Upper lobe of left lung (tissue), 4 donors: ENCODE results near the gene MAPK8IP3.

ENCODE experiments used
- CTCF ChIP-seq, 6 experiments: fragments of 450-650 bp in 4 of 6; fragments of 200-600 bp in 2 of 6; sonication (generic) in 2 of 6; IDR thresholded peaks; one replicate each; pipeline ENCODE4 v1.5.1; 2016 to 2019; ENCODE audit warnings: antibody characterized with exemption in 6 of 6
- EP300 ChIP-seq, 4 donors: sonication (generic); formaldehyde crosslinking; IDR thresholded peaks; one replicate each; pipeline ENCODE4 v1.5.1; 2017; ENCODE audit warnings: antibody characterized with exemption in 4 of 4, control low read depth in 2 of 4
- POLR2AphosphoS5 ChIP-seq, 2 donors: sonication (generic); formaldehyde crosslinking; IDR thresholded peaks; one replicate each; pipeline ENCODE4 v1.5.1; 2017; ENCODE audit warnings: antibody characterized with exemption in 2 of 2

DNA sequence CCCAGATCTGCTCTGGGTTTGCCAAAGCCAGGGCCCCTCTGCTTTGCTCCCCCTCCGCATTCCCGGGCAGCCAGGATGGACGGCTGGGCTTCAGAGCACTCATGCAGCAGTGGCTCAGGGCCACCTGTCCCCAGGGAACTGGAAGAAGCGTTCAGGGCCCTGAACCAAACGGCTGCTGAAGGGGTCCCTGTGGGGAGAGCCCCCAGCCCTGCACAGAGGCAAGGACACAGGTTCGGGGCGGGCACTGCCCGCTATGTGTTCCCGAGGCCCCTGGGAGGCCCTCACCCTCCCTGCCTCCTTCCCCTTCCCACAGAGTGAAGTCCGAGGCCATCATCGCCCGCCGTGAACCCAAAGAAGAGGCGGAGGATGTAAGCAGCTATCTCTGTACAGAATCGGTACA lies 54.9 kb downstream of the MAPK8IP3 start:
- no peak for TF ChIP-seq CTCF (IDR thresholded peaks at IDR 0.05)
- TF ChIP-seq EP300 (IDR thresholded peaks at IDR 0.05), result no peak
- no peak for TF ChIP-seq POLR2AphosphoS5 (IDR thresholded peaks at IDR 0.05)
